Cortex of kidney (tissue), 1 donor: ENCODE measurements around the gene RRP1.
"Not testable (repeated sequence)": the region's sequence is repeated elsewhere in the genome, so short reads cannot be mapped to it uniquely, and the experiment has no call there.

Experiments
- DNase-seq: peaks from one replicate; lab custom pipeline; 2025; lab: John Stamatoyannopoulos, UW

Gene RRP1

DNA sequence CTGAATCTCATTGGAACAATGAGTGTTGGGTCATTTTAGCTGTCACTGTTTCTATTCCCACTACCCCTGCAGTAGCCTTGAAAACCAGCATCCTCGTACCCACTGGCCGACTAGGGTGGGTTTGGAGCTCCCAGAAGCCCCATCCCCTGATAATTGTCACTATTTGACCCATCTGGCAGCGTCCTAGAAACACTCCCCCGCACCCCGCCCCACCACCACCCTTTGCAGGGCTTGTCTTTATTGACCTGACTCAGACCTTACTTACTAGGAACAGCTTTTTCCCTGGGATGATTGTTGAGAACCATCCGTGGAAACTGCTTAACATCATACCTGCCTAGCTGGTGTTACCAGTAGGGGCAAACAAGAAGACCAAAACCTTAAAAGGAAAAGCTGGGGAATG lies 47.2 kb downstream of the RRP1 start:
- no peak for DNase-seq

- no peak for DNase-seq
These were observed 50.9 kb downstream of the RRP1 start for GRCh38 chr21:43840259-43840658.

GRCh38 chr21:43842742-43843141 lies 53.4 kb downstream of the RRP1 start:
- DNase-seq: no peak

- not testable (repeated sequence) for DNase-seq
These were observed 55.5 kb downstream of the RRP1 start for GRCh38 chr21:43844906-43845305.

GRCh38 chr21:43845386-43845785 lies 56.0 kb downstream of the RRP1 start:
- no peak for DNase-seq

GRCh38 chr21:43846430-43846829 lies 57.1 kb downstream of the RRP1 start:
- DNase-seq: no peak

DNA sequence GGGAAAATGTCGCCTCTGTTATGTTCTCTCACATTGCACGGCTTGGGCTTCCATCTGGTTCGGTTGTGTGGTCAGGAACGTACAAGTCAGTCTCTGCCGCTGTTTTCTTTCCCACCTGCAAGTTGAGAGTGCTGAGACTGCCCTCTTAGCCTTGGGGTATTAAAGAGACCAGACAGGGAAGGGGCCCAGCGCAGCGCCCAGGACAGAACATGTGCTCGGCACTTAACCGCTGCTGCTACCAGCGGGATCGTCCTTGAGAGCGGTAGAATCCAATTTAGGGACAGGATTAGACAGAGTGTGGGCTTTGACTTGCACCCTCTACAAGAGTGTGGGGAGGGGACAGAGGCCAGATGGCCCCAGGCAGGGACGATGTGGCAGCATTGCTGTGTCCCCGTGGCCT lies 57.9 kb downstream of the RRP1 start:
- no peak for DNase-seq

- no peak for DNase-seq
These were observed 59.4 kb downstream of the RRP1 start for GRCh38 chr21:43848771-43849170.

- no peak for DNase-seq
These were observed 60.3 kb downstream of the RRP1 start for GRCh38 chr21:43849532-43850299.

DNA sequence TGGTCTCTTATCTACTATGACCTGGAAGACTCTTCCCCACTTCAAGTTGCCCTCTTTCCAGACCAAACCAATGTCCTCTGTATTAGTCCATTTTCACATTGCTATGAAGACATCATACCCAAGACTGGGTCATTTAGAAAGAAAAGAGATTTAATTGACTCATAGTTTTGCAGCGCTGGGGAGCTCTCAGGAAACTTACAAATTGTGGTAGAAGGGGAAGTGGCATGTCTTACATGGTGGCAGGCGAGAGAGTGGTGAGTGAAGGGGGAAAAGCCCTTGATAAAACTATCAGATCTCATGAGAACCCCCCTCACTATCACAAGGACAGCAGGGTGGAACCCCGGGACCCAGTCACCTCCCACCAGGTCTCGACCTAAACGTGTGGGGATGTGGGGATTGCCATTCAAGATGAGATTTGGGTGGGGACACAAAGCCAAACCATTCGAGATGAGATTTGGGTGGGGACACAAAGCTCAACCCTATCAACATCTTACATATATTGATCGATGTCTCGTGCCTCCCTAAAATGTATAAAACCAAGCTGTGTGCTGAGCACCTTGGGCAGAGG lies 61.4 kb downstream of the RRP1 start:
- no peak for DNase-seq

DNA sequence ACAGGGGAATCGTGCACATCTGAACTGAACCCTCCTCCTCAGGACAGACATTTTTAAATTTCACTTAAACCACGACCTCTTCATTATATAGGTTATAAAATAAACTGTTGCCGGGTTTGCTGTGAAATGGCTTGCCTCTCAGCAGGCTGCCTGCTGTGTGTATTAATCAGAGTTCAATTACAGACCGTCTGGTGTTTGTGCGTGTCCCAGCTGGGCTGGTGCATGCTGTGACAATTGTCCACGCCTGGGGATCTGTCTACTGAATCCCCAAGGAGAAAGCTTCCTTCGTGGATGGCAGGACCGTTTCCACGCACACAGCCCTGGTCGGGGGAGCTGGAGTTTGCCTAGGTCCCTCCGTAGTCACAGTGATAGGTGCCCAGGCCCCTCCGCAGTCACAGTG lies 62.2 kb downstream of the RRP1 start:
- DNase-seq: no peak

GRCh38 chr21:43853851-43854772 lies 64.7 kb downstream of the RRP1 start:
- no peak for DNase-seq
